ENCODE results near the gene LPCAT1.

Gene LPCAT1

GRCh38 chr5:1471997-1472963 lies 51.5 kb downstream of the LPCAT1 start:
- Mint-ChIP-seq H3K4me1 (peaks cover 27% of the 10 kb centered on the region), H3K4me3 (no peak overlapping the region), H3K27ac (peak overlapping the region; percentile 81), H3K36me3 (peaks cover 81% of the 10 kb centered on the region), H3K9me3 (no peaks in the 10 kb centered on the region)
- ATAC-seq: no peak
- DNase-seq (ENCODE audit: low spot score in 2 of 2): no peak

- ATAC-seq: no peak
- Mint-ChIP-seq H3K4me1 (peaks cover 27% of the 10 kb centered on the region), H3K27ac (peak overlapping the region; percentile 81), H3K4me3 (no peak overlapping the region), H3K9me3 (no peaks in the 10 kb centered on the region), H3K36me3 (peaks cover 81% of the 10 kb centered on the region)
- DNase-seq (ENCODE audit: low spot score in 2 of 2): no peak
Observed at GRCh38 chr5:1471240-1471853, 52.4 kb downstream of the LPCAT1 start.

GRCh38 chr5:1470762-1471211 lies 53.0 kb downstream of the LPCAT1 start:
- Mint-ChIP-seq H3K9me3 (no peaks in the 10 kb centered on the region), H3K36me3 (peaks cover 82% of the 10 kb centered on the region), H3K4me1 (peaks cover 27% of the 10 kb centered on the region), H3K27ac (peak overlapping the region; percentile 81), H3K4me3 (no peak overlapping the region)
- no peak for ATAC-seq
- DNase-seq (ENCODE audit: low spot score in 2 of 2): no peak

DNA sequence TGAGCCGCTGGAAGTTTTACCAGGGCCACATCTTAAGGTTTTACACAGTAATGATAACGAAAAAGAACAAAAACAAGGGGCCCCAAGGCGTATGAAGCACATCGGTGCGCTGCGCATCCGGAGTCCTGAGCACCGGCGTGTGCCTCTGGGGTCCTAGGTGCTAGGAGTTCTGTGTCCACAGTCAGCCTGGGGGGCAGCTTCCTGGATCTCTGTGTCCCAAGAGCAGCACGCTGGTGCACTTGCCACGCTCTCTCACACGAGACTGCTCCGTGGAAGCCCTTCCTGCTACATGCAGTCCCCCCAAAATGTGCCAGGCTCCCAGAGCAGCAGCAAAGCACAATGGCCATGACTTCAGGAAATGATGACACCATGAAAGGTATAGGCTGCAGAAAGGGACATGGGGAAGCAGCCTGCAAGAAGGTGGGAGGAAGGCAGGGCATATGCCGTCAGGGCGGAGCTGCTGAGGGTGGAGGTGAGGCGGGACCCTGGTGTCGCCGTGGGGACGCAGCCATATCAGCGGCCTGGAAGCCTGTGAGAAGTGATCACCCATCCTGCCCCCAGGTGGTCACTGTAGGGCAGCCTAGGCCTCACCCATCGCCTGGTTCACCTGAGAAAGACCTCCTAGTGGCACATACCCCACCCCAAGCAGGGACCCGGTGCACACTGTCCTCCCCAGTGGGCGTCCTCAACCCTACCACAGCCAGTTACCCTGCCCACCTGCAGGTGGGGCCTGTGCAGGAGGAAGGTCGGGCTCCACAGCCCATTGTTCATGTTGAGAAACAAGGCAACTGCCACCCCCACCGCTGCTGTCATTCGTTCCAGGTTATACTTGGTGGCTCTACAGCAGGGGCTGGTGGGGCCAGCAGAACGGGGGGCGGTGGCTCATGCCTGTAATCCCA lies 54.9 kb downstream of the LPCAT1 start:
- Mint-ChIP-seq H3K27ac (peak overlapping the region; percentile 81), H3K4me3 (no peak overlapping the region), H3K9me3 (no peaks in the 10 kb centered on the region), H3K4me1 (peaks cover 39% of the 10 kb centered on the region), H3K36me3 (peaks cover 83% of the 10 kb centered on the region)
- no peak for ATAC-seq
- DNase-seq (ENCODE audit: low spot score in 2 of 2): no peak

GRCh38 chr5:1468247-1468612 lies 55.5 kb downstream of the LPCAT1 start:
- Mint-ChIP-seq H3K4me1 (peaks cover 39% of the 10 kb centered on the region), H3K36me3 (peaks cover 83% of the 10 kb centered on the region), H3K9me3 (no peaks in the 10 kb centered on the region), H3K4me3 (no peak overlapping the region), H3K27ac (peak overlapping the region; percentile 54)
- ATAC-seq: no peak
- no peak for DNase-seq (ENCODE audit: low spot score in 2 of 2)

GRCh38 chr5:1467341-1468246 lies 56.2 kb downstream of the LPCAT1 start:
- H3K27ac Mint-ChIP-seq: peak overlapping the region; percentile 54

GRCh38 chr5:1466631-1467265 lies 57.0 kb downstream of the LPCAT1 start:
- Mint-ChIP-seq H3K9me3 (no peaks in the 10 kb centered on the region), H3K4me1 (peaks cover 31% of the 10 kb centered on the region), H3K4me3 (no peak overlapping the region), H3K27ac (no peak overlapping the region), H3K36me3 (peaks cover 85% of the 10 kb centered on the region)
- ATAC-seq (no peak), DNase-seq (ENCODE audit: low spot score in 2 of 2) (no peak)

More at GRCh38 chr5:1467341-1468246, 56.2 kb downstream of the LPCAT1 start:
- no peak for ATAC-seq
- no peak overlapping the region for H3K4me3 Mint-ChIP-seq
- H3K4me1 Mint-ChIP-seq: peaks cover 34% of the 10 kb centered on the region
- H3K36me3 Mint-ChIP-seq: peaks cover 85% of the 10 kb centered on the region
- no peaks in the 10 kb centered on the region for H3K9me3 Mint-ChIP-seq
- no peak for DNase-seq (ENCODE audit: low spot score in 2 of 2)

- Mint-ChIP-seq H3K4me1 (peaks cover 24% of the 10 kb centered on the region), H3K36me3 (peaks cover 85% of the 10 kb centered on the region), H3K9me3 (no peaks in the 10 kb centered on the region), H3K4me3 (no peak overlapping the region), H3K27ac (no peak overlapping the region)
- DNase-seq (ENCODE audit: low spot score in 2 of 2): no peak
- ATAC-seq: no peak
Observed at GRCh38 chr5:1465966-1466471, 57.7 kb downstream of the LPCAT1 start.

DNA sequence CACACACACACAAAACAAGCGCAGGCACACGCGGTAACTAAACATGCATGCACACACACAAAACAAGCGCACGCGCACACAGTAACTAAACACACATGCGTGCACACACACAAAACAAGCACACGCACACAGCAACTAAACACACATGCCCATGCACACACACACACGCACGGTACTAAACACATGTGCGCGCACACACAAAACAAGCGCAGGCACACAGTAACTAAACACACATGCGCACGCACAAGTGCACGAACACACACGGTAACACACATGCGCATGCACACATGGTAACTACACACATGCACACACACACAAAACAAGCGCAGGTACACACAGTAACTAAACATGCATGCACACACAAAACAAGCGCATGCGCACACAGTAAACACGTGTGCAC lies 58.6 kb downstream of the LPCAT1 start:
- no peak for ATAC-seq
- H3K27ac Mint-ChIP-seq: no peak overlapping the region
- H3K36me3 Mint-ChIP-seq: peaks cover 92% of the 10 kb centered on the region
- H3K4me3 Mint-ChIP-seq: no peak overlapping the region
- peaks cover 24% of the 10 kb centered on the region for H3K4me1 Mint-ChIP-seq
- DNase-seq (ENCODE audit: low spot score in 2 of 2): no peak
- no peaks in the 10 kb centered on the region for H3K9me3 Mint-ChIP-seq

DNA sequence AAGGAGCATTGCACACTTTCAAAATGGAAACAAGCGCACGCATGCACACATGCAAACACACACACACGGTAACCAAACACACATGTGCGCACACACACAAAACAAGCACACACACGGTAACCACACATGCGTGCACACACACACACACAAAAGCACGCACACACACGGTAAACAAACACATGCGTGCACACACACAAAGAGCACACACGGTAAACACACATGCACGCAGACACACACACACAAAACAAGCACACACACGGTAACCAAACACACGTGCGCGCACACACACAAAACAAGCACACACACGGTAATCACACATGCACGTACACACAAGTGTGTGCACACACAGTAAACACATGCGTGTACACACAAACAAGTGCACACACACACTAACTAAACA lies 59.2 kb downstream of the LPCAT1 start:
- no peak overlapping the region for H3K27ac Mint-ChIP-seq
- H3K4me1 Mint-ChIP-seq: peaks cover 18% of the 10 kb centered on the region
- no peak overlapping the region for H3K4me3 Mint-ChIP-seq
- no peaks in the 10 kb centered on the region for H3K9me3 Mint-ChIP-seq
- H3K36me3 Mint-ChIP-seq: peaks cover 87% of the 10 kb centered on the region
- no peak for DNase-seq (ENCODE audit: low spot score in 2 of 2)
- no peak for ATAC-seq

- no peak overlapping the region for H3K27ac Mint-ChIP-seq
- H3K36me3 Mint-ChIP-seq: peaks cover 86% of the 10 kb centered on the region
- DNase-seq (ENCODE audit: low spot score in 2 of 2): no peak
- H3K4me3 Mint-ChIP-seq: no peak overlapping the region
- no peaks in the 10 kb centered on the region for H3K9me3 Mint-ChIP-seq
- peaks cover 18% of the 10 kb centered on the region for H3K4me1 Mint-ChIP-seq
- no peak for ATAC-seq
Observed at GRCh38 chr5:1464096-1464446, 59.7 kb downstream of the LPCAT1 start.

DNA sequence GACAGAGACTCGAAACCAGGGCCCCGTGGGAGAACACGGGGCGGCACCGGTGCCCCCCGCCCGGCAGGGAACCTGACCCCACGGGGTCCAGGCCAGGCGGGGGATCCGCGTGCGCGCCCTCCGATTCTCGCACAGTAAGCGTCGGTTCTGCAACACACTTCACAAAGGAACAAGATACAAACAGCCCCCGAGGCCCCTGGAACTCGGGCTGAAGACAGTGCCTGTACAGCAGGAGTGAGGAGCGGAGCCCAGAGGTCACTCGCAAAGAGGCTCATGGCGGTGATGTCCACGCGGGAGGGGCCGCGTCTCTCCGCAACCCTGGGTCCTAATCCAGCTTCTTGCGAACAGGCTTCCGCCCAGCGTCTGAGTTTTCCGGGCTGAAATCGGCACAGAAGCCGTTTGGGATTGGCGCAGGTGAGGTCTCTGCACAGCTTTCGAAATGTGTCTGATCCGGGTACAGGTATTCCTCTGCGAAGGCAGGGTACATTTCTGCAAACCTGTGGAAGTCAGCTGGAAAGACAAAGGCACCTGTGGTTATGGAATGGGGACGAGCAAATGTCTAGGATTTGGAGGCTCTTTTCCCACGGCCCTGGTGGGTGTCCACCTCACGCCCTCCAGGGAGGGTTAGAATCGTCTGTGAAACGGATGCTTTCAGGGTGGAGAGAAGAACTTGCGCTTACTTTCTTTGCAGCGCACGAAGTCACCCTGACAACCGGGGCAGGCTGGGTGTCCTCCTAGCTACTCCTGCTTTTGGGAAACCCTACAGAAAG lies 60.2 kb downstream of the LPCAT1 start:
- H3K27ac Mint-ChIP-seq: no peak overlapping the region
- H3K36me3 Mint-ChIP-seq: peaks cover 80% of the 10 kb centered on the region
- H3K9me3 Mint-ChIP-seq: no peaks in the 10 kb centered on the region
- H3K4me3 Mint-ChIP-seq: no peak overlapping the region
- DNase-seq (ENCODE audit: low spot score in 2 of 2) (no peak), ATAC-seq (no peak)
- peaks cover 18% of the 10 kb centered on the region for H3K4me1 Mint-ChIP-seq

DNA sequence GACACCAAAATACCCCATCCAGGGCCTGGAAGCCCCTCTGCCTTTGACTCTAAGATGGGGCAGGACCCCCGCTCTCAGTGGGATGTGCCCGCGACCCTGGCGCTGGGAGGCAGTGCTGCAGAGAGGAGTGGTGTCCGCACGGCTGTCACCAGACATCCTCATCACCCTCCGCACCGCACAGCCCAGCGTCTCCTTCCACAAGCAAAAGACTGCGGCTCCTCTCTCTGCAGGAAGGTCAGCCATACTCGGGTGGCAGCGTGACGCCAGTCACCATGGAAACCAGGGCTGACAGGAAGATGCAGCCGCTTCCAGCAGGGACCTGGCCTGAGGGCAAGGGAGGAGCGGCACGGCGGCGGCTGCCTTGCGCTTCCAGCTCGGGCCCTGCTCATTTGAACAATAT lies 61.4 kb downstream of the LPCAT1 start:
- H3K9me3 Mint-ChIP-seq: no peaks in the 10 kb centered on the region

More for the DNA sequence above, 61.4 kb downstream of the LPCAT1 start:
- no peak for DNase-seq (ENCODE audit: low spot score in 2 of 2)
- peaks cover 78% of the 10 kb centered on the region for H3K36me3 Mint-ChIP-seq
- no peak overlapping the region for H3K27ac Mint-ChIP-seq
- no peak overlapping the region for H3K4me3 Mint-ChIP-seq
- H3K4me1 Mint-ChIP-seq: peaks cover 12% of the 10 kb centered on the region
- ATAC-seq: no peak
